ENCODE results near the gene DHRS4L2. TPM values are rescaled to one million over a fixed set of nuclear protein-coding genes. Genes with fewer than 3 reads are reported as not detected.
A peak's percentile ranks its signal among the peaks of the same experiment; 100 is the strongest.
"Not testable (repeated sequence)": the region's sequence is repeated elsewhere in the genome, so short reads cannot be mapped to it uniquely, and the experiment has no call there.

Gene DHRS4L2
- total and polyA plus RNA-seq, 2 donors from 2014 or later, result 20.7 to 463 TPM

DNA sequence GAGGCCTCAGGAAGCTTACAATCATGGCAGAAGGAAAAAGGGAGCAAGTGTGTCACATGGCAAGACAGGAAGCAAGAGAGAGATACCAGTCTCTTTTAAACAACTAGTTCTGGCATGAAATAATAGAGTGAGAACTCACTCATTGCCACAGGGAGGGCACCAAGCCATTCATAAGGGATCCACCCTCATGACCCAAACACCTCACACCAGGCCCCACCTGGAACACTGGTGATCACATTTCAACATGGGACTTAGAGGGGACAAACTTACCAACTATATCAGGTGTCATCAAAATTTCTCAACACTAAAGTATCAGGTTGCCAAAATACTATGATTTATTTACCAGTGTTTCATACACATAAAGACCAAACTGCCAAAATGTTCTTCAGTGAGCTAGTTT lies 7.3 kb downstream of the DHRS4L2 start:
- H3K27me3 ChIP-seq (ENCODE audit: control insufficient read depth, insufficient read depth, low read length); H3K9ac ChIP-seq (ENCODE audit: low read length in 3 of 3); H3K4me1 ChIP-seq (ENCODE audit: control insufficient read depth in 2 of 3, insufficient read depth in 2 of 3, low read depth in 1 of 3, low read length in 3 of 3); H3K27ac ChIP-seq (ENCODE audit: low read depth in 2 of 2, low read length in 2 of 2); H3K36me3 ChIP-seq (ENCODE audit: control insufficient read depth in 2 of 3, insufficient read depth in 3 of 3, low read length in 3 of 3); H3K4me3 ChIP-seq (ENCODE audit: low read length in 3 of 3); H3K9me3 ChIP-seq (ENCODE audit: control insufficient read depth in 2 of 3, insufficient read depth in 1 of 3, low read length in 3 of 3); intact Hi-C loops (cut with DNase I); DNase-seq; FAIRE-seq: not testable (repeated sequence)

GRCh38 chr14:23996825-23997224 lies 8.1 kb downstream of the DHRS4L2 start:
- H3K27me3 ChIP-seq (ENCODE audit: control insufficient read depth, insufficient read depth, low read length); H3K36me3 ChIP-seq (ENCODE audit: control insufficient read depth in 2 of 3, insufficient read depth in 3 of 3, low read length in 3 of 3); H3K4me1 ChIP-seq (ENCODE audit: control insufficient read depth in 2 of 3, insufficient read depth in 2 of 3, low read depth in 1 of 3, low read length in 3 of 3); H3K9ac ChIP-seq (ENCODE audit: low read length in 3 of 3); H3K9me3 ChIP-seq (ENCODE audit: control insufficient read depth in 2 of 3, insufficient read depth in 1 of 3, low read length in 3 of 3); H3K27ac ChIP-seq (ENCODE audit: low read depth in 2 of 2, low read length in 2 of 2); H3K4me3 ChIP-seq (ENCODE audit: low read length in 3 of 3); intact Hi-C loops (cut with DNase I); FAIRE-seq; DNase-seq: not testable (repeated sequence)

DNA sequence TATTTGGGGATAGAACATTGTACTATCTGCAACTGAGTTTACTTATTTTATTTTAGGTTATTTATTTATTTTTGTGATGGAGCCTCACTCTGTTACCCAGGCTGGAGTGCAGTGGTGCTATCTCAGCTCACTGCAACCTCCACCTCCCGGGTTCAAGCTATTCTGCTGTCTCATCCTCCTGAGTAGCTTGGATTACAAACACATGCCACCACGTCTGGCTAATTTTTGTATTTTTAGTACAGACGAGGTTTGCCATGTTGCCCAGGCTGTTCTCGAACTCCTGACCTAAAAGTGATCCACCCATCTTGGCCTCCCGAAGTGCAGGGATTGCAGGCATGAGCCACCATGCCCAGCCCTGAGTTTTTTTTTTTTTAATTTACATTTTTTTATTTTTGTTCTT lies 10.9 kb downstream of the DHRS4L2 start:
- H3K9me3 ChIP-seq (ENCODE audit: control insufficient read depth in 2 of 3, insufficient read depth in 1 of 3, low read length in 3 of 3); FAIRE-seq; H3K4me1 ChIP-seq (ENCODE audit: control insufficient read depth in 2 of 3, insufficient read depth in 2 of 3, low read depth in 1 of 3, low read length in 3 of 3); H3K36me3 ChIP-seq (ENCODE audit: control insufficient read depth in 2 of 3, insufficient read depth in 3 of 3, low read length in 3 of 3); H3K27me3 ChIP-seq (ENCODE audit: control insufficient read depth, insufficient read depth, low read length); DNase-seq; intact Hi-C loops (cut with DNase I); H3K9ac ChIP-seq (ENCODE audit: low read length in 3 of 3); H3K27ac ChIP-seq (ENCODE audit: low read depth in 2 of 2, low read length in 2 of 2); H3K4me3 ChIP-seq (ENCODE audit: low read length in 3 of 3): not testable (repeated sequence)

DNA sequence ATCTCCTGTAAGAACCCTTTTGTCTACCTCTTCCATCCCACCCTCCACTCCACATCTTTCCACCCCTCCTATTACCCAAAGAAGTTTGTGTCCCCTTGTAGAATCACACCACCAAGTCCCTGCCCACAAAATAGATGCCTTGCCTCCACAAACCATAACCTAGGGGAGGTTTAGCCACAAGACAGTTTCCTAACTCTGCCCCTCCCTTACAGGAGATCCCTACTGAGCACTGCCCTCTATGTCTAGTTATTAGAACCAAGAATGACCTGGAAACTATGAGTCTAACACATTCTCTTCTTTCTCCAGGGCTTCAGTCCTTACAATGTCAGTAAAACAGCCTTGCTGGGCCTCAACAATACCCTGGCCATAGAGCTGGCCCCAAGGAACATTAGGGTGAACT lies 12.3 kb downstream of the DHRS4L2 start:
- H3K27ac ChIP-seq (ENCODE audit: low read depth in 2 of 2, low read length in 2 of 2); H3K36me3 ChIP-seq (ENCODE audit: control insufficient read depth in 2 of 3, insufficient read depth in 3 of 3, low read length in 3 of 3); DNase-seq; intact Hi-C loops (cut with DNase I); H3K9me3 ChIP-seq (ENCODE audit: control insufficient read depth in 2 of 3, insufficient read depth in 1 of 3, low read length in 3 of 3); H3K9ac ChIP-seq (ENCODE audit: low read length in 3 of 3); FAIRE-seq; H3K4me1 ChIP-seq (ENCODE audit: control insufficient read depth in 2 of 3, insufficient read depth in 2 of 3, low read depth in 1 of 3, low read length in 3 of 3); H3K4me3 ChIP-seq (ENCODE audit: low read length in 3 of 3); H3K27me3 ChIP-seq (ENCODE audit: control insufficient read depth, insufficient read depth, low read length): not testable (repeated sequence)

GRCh38 chr14:24001679-24002078 lies 12.9 kb downstream of the DHRS4L2 start:
- H3K27ac ChIP-seq (ENCODE audit: low read depth in 2 of 2, low read length in 2 of 2); intact Hi-C loops (cut with DNase I); H3K4me3 ChIP-seq (ENCODE audit: low read length in 3 of 3); H3K9ac ChIP-seq (ENCODE audit: low read length in 3 of 3); FAIRE-seq; DNase-seq; H3K9me3 ChIP-seq (ENCODE audit: control insufficient read depth in 2 of 3, insufficient read depth in 1 of 3, low read length in 3 of 3); H3K4me1 ChIP-seq (ENCODE audit: control insufficient read depth in 2 of 3, insufficient read depth in 2 of 3, low read depth in 1 of 3, low read length in 3 of 3); H3K36me3 ChIP-seq (ENCODE audit: control insufficient read depth in 2 of 3, insufficient read depth in 3 of 3, low read length in 3 of 3); H3K27me3 ChIP-seq (ENCODE audit: control insufficient read depth, insufficient read depth, low read length): not testable (repeated sequence)

DNA sequence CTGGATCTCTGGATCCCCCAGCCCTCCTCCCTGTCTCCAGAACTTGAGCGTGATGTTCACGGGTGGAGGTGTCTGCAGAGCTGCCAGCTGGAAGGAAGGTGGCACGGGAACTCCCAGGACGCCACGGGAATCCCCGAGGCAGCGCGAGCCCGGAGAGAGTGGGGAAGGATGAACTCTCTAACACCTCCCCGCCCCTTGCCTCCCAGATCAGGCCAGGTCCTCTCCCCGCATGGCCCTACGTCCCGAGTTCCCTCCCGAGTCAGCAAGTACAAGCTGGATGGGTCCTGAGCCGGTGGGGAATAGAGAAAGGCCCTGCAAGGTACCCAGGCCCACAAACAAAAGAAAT lies 17.7 kb downstream of the DHRS4L2 start:
- FAIRE-seq, result not testable (repeated sequence)

GRCh38 chr14:24006817-24007652 lies 18.3 kb downstream of the DHRS4L2 start:
- H3K4me3 ChIP-seq (ENCODE audit: low read length in 3 of 3); FAIRE-seq; H3K9ac ChIP-seq (ENCODE audit: low read length in 3 of 3); H3K9me3 ChIP-seq (ENCODE audit: control insufficient read depth in 2 of 3, insufficient read depth in 1 of 3, low read length in 3 of 3); intact Hi-C loops (cut with DNase I); H3K27me3 ChIP-seq (ENCODE audit: control insufficient read depth, insufficient read depth, low read length); H3K4me1 ChIP-seq (ENCODE audit: control insufficient read depth in 2 of 3, insufficient read depth in 2 of 3, low read depth in 1 of 3, low read length in 3 of 3); H3K27ac ChIP-seq (ENCODE audit: low read depth in 2 of 2, low read length in 2 of 2); H3K36me3 ChIP-seq (ENCODE audit: control insufficient read depth in 2 of 3, insufficient read depth in 3 of 3, low read length in 3 of 3): not testable (repeated sequence)
- peak; percentile 52 to 86 (median 81) for DNase-seq

More for the DNA sequence above, 17.7 kb downstream of the DHRS4L2 start:
- H3K36me3 ChIP-seq (ENCODE audit: control insufficient read depth in 2 of 3, insufficient read depth in 3 of 3, low read length in 3 of 3); H3K4me3 ChIP-seq (ENCODE audit: low read length in 3 of 3); intact Hi-C loops (cut with DNase I); H3K27me3 ChIP-seq (ENCODE audit: control insufficient read depth, insufficient read depth, low read length); H3K27ac ChIP-seq (ENCODE audit: low read depth in 2 of 2, low read length in 2 of 2); H3K4me1 ChIP-seq (ENCODE audit: control insufficient read depth in 2 of 3, insufficient read depth in 2 of 3, low read depth in 1 of 3, low read length in 3 of 3); DNase-seq; H3K9ac ChIP-seq (ENCODE audit: low read length in 3 of 3); H3K9me3 ChIP-seq (ENCODE audit: control insufficient read depth in 2 of 3, insufficient read depth in 1 of 3, low read length in 3 of 3): not testable (repeated sequence)
